D721Med (cell line): Measurements from ENCODE around the gene CPS1.
A peak's percentile ranks its signal among the peaks of the same experiment; 100 is the strongest.

ENCODE experiments used
- DNase-seq: peaks from one replicate; pipeline ENCODE4 v3.0.0; 2011; ENCODE audit warnings: low spot score; ENCODE audit not compliant: insufficient read length
- FAIRE-seq: peaks from 2 replicates; lab custom pipeline; 2011; peaks lifted over from hg19 to GRCh38; lab: Jason Lieb, UNC
- CTCF ChIP-seq: IDR thresholded peaks from 2 replicates; pipeline ENCODE4 v1.5.1; 2012; ENCODE audit warnings: mild to moderate bottlenecking, control low read depth; ENCODE audit not compliant: insufficient read depth; ENCODE audit errors: missing control alignments

Gene CPS1

GRCh38 chr2:210667711-210668110, 111.3 kb downstream of the CPS1 start:
- TF ChIP-seq CTCF: no peak
- no peak for FAIRE-seq
- DNase-seq: no peak

- no peak for DNase-seq
- no peak for TF ChIP-seq CTCF
- no peak for FAIRE-seq
Measured at GRCh38 chr2:210671065-210671464, 114.7 kb downstream of the CPS1 start.

- FAIRE-seq (no peak), DNase-seq (no peak)
- no peak for TF ChIP-seq CTCF
Measured at GRCh38 chr2:210673117-210673516, 116.7 kb downstream of the CPS1 start.

GRCh38 chr2:210676067-210676466, 119.7 kb downstream of the CPS1 start:
- DNase-seq (no peak), FAIRE-seq (peak; percentile 69)
- no peak for TF ChIP-seq CTCF

- FAIRE-seq (no peak), DNase-seq (no peak)
- TF ChIP-seq CTCF: no peak
Measured at GRCh38 chr2:210681491-210681890, 125.1 kb downstream of the CPS1 start.

GRCh38 chr2:210686401-210686800, 130.0 kb downstream of the CPS1 start:
- no peak for TF ChIP-seq CTCF
- no peak for FAIRE-seq
- no peak for DNase-seq

GRCh38 chr2:210687786-210688470, 131.5 kb downstream of the CPS1 start:
- FAIRE-seq: no peak
- no peak for TF ChIP-seq CTCF
- DNase-seq: no peak
